HG03064 (cell line): ENCODE data around the gene MGAT4D.
"Not testable (repeated sequence)": the region's sequence is repeated elsewhere in the genome, so short reads cannot be mapped to it uniquely, and the experiment has no call there.

ENCODE experiments used
- ATAC-seq: cut with Tn5 transposase; IDR thresholded peaks from one replicate; pipeline ENCODE4 v1.9.1; 2021; ENCODE audit warnings: low read depth; ENCODE audit not compliant: unreplicated experiment

Gene MGAT4D

DNA sequence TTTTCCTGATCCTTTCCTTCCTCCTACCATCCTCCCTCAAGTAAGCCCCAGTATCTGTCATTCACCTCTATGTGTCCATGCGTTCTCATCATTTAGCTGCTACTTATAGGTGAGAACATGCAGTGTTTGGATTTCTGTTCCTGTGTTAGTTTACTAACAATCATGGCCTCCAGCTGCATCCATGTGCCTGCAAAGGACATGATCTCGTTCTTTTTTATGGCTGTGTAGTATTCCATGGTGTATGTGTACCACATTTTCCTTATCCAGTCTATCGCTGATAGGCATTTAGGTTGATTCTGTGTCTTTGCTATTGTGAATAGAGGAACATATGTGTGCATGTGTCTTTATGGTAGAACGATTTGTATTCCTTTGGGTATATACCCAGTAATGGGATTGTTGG is 53.7 kb downstream of the MGAT4D start:
- ATAC-seq = not testable (repeated sequence)

DNA sequence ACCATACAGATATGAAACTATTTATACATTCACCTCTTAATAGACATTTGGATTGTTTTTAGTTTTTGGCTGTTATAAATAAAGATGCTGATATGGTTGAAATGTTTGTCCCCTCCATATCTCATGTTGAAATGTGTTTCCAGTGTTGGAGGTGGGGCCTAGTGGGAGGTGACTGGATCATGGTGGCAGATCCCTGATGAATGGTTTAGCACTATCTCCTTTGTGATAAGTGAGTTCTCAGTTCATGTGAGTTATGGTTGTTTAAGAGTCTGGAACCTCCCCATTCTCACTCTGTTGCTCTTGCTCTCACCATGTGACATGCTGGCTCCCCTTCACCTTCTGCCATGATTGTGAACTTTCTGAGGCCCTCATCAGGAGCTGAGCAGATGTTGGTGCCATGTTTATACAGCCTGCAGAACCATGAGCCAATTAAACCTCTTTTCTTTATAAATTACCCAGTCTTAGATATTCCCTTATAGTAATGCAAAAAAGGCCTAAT is 58.4 kb downstream of the MGAT4D start:
- ATAC-seq = no peak

DNA sequence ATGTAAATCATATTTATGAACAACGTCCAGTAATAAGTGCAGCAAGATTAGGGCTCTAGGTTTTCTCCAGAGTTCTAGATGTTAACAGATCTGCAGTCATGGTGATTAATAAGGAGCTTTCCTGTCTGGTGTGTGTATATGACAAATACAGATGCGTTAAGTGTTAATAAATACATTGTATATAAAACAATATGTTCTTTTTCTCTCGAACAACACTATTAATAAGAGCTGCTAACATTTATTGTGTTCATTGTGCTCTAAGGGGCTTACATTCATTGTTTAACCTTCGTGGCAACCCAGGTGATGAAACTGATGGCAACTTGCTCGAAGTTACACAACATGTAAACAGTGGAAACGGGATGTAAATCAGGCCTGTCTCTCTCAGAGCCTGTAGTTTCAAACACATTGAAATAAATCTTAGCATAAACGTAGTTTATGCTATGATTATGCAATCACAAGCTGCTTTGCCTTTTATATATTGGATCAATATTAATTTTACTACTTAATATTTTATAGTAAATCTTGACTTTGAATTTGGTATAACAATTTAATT is 70.1 kb downstream of the MGAT4D start:
- ATAC-seq = no peak

DNA sequence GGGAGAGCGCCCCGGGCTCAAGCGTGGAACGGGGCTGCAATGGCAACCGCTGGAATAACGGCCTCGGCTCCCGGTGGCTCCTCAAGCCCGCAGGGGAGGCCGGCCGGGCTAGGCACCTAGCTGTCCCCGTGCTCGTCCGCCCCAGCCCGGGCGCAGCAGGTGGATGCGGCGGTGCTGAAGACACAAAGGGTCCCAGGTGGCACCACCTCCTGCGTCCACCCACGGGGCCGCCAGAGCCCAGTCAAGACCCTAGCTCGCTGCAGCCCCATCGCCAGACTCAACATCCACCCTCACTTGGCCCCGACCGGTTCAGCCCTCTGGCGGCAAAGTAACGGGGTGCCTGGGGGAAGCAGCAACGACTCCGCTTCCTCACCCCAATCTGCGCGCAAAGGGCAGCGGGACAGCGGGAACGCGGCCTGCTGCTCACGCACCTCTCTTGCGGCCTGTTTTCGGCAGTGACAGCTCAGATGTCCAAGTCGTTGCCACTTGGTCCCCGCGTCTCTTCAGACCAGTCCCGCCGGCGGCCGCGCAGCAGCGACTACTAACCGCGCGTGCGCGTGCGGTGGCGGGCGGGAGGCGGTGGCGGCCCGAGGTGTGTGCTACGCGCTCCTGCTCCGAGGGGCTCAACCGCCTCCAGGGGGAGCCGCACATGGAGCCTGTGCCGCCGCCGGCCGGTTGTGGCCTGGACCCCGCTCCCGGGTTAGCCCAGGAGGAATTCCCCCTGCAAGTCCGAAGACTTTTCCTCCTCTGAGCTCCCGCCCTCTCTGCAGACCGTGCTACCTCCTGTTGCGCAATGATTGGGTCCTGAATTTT is 70.8 kb downstream of the MGAT4D start, which contains the start of gene CLGN:
CLGN (minus strand) TSS at position 543 of the 813 bp plus-strand sequence. CDS start 14,570 bp downstream, outside the sequence.
- peak; percentile 83 for ATAC-seq

DNA sequence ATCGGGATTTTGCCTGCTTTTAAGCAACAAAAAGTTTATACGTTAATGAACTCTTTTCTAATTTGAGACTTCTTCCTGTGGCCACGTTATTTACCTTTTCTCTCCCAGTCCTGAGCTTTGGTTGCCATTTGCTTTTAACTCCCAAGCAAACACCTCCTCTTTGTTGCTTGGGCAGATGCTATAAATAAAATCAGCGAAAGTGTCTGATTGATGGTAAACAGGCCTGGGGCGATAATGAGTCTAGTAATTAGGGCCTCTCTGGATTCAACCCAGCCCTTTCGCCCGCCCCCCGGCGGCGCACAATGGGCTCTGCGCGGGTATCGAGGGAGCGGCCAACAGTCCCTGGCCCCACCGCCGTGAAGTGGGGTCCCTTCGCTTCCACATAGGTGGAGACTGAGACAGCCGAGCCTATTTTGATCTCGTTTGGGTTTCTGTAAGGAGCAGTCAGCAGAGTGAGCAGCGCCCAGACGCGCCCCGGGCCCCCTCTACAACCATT is 71.4 kb downstream of the MGAT4D start:
- peak; percentile 14 for ATAC-seq

DNA sequence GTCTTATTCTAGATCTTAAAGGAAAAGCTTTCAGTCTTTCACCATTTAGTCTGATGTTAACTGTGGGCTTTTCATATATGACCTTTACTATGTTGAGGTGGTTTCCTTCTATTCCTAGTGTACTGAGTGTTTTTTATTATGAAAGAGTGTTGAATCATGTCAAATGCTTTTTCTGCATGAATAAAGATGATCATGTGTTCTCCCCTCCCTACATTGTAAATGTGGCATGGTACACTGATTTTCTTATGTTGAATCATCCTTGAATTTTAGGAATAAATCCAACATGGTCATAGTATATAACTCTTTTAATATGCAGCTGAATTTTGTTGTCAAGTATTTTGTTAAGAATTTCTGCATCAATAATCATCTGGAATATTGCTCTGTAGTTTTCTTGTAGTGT is 75.0 kb downstream of the MGAT4D start:
- ATAC-seq = no peak

DNA sequence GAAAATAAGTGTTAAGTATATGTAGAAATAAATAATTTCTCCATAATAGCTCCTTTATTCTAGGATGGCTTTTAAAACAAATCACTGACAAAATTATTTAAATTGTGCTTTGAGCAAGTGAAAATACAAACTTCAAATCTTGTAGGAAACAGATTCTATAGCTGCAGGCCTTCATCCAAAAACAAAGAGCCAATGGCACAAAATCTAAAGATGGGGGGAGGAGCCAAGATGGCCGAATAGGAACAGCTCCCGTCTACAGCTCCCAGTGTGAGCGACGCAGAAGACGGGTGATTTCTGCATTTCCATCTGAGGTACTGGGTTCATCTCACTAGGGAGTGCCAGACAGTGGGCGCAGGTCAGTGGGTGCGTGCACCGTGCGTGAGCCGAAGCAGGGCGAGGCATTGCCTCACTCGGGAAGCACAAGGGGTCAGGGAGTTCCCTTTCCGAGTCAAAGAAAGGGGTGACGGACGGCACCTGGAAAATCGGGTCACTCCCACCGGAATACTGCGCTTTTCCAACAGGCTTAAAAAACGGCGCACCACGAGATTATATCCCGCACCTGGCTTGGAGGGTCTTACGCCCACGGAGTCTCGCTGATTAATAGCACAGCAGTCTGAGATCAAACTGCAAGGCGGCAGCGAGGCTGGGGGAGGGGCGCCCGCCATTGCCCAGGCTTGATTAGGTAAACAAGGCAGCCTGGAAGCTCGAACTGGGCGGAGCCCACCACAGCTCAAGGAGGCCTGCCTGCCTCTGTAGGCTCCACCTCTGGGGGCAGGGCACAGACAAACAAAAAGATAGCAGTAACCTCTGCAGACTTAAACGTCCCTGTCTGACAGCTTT is 84.7 kb downstream of the MGAT4D start:
- ATAC-seq = not testable (repeated sequence)

DNA sequence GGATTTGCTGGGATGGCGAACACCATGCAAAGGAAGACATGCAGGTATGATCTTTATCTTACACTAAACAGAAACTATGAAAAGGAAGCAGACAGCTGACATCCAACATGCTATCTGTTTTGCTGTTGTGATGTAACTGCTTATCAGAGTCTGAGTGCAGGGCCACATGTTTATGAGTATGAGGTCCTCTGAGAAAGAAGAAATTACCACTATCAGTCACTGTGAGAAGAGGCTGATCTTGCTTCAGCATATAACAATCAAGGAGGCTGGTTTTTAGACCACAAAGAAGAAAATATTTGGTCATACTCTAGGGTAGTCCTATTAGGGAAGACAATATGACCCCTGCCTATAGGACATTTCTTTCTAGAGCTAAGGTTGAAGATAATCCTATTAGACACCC is 89.1 kb downstream of the MGAT4D start:
- no peak for ATAC-seq

DNA sequence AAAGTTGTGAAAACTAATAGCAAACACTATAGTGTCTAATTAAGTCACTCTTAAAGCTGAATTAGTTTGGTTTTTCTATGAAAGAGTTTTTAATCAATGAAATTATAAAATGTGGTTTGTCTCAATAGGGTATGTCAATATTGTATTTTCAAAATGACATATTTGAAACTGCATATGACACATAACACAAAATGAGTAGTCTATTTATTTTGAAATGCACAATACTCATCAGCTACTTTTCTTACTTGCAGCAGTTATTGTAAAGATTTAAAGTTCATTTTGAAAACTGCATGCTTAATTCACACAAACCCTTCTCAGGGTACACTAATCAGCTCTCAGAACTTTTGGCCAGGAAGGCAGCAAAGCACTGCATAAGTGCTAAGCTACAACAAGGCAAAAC is 91.8 kb downstream of the MGAT4D start:
- no peak for ATAC-seq

DNA sequence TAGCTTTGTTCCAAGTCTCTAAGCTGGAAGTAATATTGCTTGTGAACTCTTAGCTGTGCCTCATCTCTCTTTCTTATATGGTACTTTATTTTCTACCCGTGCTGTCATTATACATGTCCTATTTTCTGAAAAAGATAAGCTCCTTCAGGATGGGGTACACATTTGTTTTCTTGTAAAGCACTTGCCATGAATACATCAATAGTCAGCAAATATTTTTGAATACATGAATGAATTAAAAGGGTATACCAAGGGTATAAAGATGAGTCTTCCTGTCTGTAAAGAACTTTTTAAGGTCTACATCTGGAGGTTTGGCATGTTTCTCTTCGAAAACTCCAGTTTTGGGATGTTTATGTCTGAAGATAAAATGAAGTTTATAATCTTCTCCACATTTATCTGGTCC is 98.0 kb downstream of the MGAT4D start:
- no peak for ATAC-seq

DNA sequence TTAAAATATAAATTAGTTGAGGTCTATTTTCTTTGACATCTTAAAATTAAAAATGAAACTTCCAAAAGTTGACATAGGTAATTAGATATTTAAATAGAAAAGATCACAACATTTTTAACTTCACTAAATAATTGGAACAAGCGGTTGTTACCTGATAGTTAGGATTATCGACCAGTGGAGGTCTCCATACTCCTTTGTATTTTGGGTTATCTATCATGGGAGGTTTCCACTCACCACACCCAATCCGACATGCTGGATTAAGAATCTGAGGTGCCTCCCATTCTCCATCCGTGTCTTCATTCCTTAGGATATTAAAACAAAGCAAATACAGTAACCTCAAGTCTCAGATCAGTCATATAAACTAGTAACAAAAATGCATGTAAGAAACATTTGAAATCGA is 102.4 kb downstream of the MGAT4D start:
- ATAC-seq = no peak
